HAP-1 (cell line): ENCODE results near the gene SUGP1.

Experiments
- DNase-seq, 2 experiments: peaks; one replicate each; pipeline ENCODE4 v3.0.0-alpha.2; 2016 to 2020; ENCODE audit warnings: low spot score in 2 of 2
- H3K27me3 ChIP-seq: fragments of 250-450 bp; sonication (Bioruptor Pico); 2 replicates; pipeline ENCODE4 v1.5.1; 2020; ENCODE audit warnings: low read depth, mild to moderate bottlenecking, moderate library complexity
- H3K36me3 ChIP-seq: fragments of 250-450 bp; sonication (Bioruptor Pico); replicated peaks from 2 replicates; pipeline ENCODE4 v1.5.1; 2020; ENCODE audit warnings: mild to moderate bottlenecking
- H3K4me1 ChIP-seq: fragments of 250-450 bp; sonication (Bioruptor Pico); 2 replicates; pipeline ENCODE4 v1.5.1; 2020; ENCODE audit warnings: mild to moderate bottlenecking
- H3K4me3 ChIP-seq: fragments of 250-450 bp; sonication (Bioruptor Pico); 2 replicates; pipeline ENCODE4 v1.5.1; 2020; ENCODE audit warnings: mild to moderate bottlenecking, moderate library complexity
- H3K9me3 ChIP-seq: fragments of 250-450 bp; sonication (Bioruptor Pico); 2 replicates; pipeline ENCODE4 v1.5.1; 2020; ENCODE audit warnings: mild to moderate bottlenecking, moderate library complexity
- in situ Hi-C: fragments of 300-500 bp; cut with MboI; formaldehyde crosslinking; loops from 3 replicates; pipeline ENCODE4 v1.14.3; 2020; ENCODE audit warnings: low sequenced_read_pairs, inconsistent platforms, mixed read lengths

The SUGP1 gene

DNA sequence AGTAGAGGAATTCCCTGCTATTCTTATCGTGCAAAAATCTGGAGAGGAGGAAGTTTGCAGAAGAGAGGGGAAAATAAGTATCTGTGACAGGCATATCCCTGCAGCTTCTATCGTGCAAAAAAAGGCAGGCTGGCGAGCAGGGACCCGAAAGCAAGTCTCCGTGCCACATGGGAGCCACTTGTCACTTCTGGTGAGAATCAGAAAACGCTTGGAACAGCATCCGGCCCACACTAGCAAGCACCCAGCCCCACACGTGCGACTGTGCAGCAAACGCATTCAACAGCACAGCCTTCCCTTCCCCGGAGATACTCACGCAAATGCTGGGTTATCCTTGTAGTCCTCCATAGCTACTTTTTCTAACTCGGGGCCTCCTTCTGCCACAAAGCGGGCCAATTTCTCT is 16.9 kb downstream of the SUGP1 start:
- in situ Hi-C loops: no loop called here
- no peaks in the 10 kb centered on the region for H3K4me1 ChIP-seq
- H3K27me3 ChIP-seq: no peaks in the 10 kb centered on the region
- no peak overlapping the region for H3K4me3 ChIP-seq
- H3K36me3 ChIP-seq: peaks cover 58% of the 10 kb centered on the region
- no peak for DNase-seq
- H3K9me3 ChIP-seq: no peaks in the 10 kb centered on the region

DNA sequence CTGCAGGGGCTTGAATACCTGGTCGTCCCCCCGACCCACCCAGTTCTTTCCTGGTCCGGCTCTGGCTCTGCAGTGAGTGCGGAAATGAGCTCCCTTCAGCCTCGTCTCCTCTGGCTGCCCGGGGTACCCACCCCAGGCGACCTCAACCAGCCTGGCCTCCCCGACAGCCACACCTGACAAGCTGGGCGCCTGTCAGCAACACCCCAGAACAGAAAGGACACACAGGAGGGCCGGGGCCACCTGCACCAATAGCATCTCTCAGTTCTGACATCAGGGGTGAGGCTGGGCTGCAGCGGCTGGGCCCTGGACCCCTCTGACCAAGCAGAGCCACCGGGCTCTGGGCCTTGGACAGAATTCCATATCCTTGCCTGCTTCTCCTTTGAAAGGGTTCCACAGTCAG is 19.7 kb downstream of the SUGP1 start:
- Histone ChIP-seq H3K4me1 (no peaks in the 10 kb centered on the region), H3K4me3 (no peak overlapping the region), H3K36me3 (peaks cover 48% of the 10 kb centered on the region), H3K9me3 (no peaks in the 10 kb centered on the region), H3K27me3 (no peaks in the 10 kb centered on the region)
- in situ Hi-C loops: no loop called here
- no peak for DNase-seq

DNA sequence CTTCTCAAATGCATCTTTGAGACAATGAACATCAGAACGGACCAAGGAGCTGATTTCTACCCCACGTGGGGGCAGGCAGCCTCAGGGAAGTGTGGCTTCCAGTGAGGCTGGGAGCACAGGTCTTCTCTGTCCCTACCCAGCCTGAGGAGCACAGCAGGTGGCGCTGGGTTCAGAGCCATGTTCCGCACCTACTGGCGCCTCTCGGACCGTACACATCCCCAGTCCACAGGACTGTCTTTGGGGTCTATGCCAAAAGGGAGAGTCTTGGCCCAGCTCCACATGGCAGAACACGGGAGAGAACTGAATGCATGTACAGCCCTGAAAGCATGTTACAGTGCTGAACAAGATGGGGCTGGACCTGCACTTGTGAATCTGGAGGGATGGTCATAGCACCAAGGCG is 22.6 kb downstream of the SUGP1 start:
- H3K4me3 ChIP-seq: no peak overlapping the region
- peaks cover 3% of the 10 kb centered on the region; the same call in 1 of the 2 replicates for H3K9me3 ChIP-seq
- no peak for DNase-seq
- H3K4me1 ChIP-seq: no peaks in the 10 kb centered on the region
- in situ Hi-C loops: no loop called here
- no peaks in the 10 kb centered on the region for H3K27me3 ChIP-seq
- H3K36me3 ChIP-seq: peaks cover 44% of the 10 kb centered on the region

DNA sequence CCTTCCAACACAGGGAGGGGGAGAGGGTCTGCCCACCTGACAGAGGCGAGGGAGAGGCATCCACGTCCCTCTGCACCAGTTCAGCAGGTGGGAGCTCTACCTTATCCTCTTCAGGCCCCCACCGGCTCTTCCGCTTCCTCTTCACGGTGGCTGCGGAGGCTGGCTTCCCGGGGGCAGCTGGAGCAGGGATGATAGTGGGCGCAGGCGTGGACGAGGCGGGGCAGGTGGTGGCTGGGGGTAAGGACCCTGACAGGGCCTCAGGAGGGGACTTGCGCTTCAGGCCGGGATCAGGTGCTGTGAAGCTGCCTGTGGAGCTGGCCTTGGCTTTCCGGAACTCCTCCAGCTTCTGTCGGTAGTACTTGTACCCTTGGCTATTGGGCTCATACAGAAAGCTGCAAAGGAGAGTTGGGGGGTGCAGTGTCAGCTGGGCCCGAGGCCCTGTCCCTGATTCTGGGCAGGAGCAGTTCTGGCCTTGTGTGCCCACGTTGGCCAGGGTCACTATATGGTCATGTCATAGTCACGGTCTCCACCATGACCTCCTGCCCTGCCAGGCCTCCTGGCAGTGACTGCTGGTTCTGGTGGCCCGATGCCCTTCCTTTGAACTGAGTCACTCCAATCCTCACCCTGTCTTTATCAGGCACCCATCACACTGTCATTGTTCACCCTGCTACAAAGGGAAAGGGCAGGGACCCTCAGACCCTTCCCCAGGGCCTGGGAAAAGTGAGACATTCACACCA is 23.2 kb downstream of the SUGP1 start:
- H3K36me3 ChIP-seq: peaks cover 48% of the 10 kb centered on the region

DNA sequence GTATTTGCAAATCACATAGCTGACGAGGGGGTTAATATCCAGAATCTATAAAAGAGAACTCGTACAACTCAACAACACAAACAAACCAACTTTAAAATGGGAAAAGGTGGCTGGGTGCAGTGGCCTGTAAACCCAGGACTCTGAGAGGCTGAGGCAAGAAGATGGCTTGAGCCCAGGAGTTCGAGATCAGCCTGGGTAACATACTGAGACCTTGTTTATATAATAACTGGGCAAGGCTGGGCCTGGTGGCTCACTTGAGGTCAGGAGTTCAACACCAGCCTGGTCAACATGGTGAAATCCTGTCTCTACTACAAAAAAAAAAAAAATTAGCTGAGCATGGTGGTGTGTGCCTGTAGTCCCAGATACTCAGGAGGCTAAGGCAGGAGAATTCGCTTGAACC is 25.4 kb downstream of the SUGP1 start:
- no peak overlapping the region for H3K4me3 ChIP-seq
- in situ Hi-C loops: no loop called here
- no peak for DNase-seq
- H3K9me3 ChIP-seq: peaks cover 3% of the 10 kb centered on the region; the same call in 1 of the 2 replicates
- no peaks in the 10 kb centered on the region for H3K27me3 ChIP-seq
- H3K36me3 ChIP-seq: peaks cover 37% of the 10 kb centered on the region
- H3K4me1 ChIP-seq: no peaks in the 10 kb centered on the region

More for the DNA sequence above, 23.2 kb downstream of the SUGP1 start:
- Histone ChIP-seq H3K9me3 (peaks cover 3% of the 10 kb centered on the region; the same call in 1 of the 2 replicates), H3K4me1 (no peaks in the 10 kb centered on the region), H3K27me3 (no peaks in the 10 kb centered on the region), H3K4me3 (no peak overlapping the region)
- in situ Hi-C loops: no loop called here
- DNase-seq: no peak

DNA sequence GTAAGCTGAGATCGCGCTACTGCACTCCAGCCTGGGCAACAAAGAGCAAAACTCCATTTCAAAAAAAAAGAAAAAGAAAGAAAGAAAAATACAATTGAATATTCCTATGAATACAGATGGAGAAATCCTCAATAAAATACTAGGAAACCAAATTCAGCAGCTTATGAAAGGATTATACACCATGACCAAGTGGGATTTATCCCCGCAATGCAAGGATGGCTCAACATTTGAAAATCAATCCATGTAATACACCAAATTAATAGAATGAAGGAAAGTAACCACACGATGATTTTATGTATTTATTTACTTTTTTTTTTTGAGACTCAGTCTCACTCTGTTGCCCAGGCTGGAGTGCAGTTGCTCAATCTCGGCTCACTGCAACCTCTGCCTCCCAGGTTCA is 27.7 kb downstream of the SUGP1 start:
- Histone ChIP-seq H3K4me3 (no peak overlapping the region), H3K36me3 (peaks cover 47% of the 10 kb centered on the region), H3K27me3 (no peaks in the 10 kb centered on the region), H3K4me1 (no peaks in the 10 kb centered on the region), H3K9me3 (peaks cover 3% of the 10 kb centered on the region; the same call in 1 of the 2 replicates)
- in situ Hi-C loops: no loop called here
- no peak for DNase-seq

DNA sequence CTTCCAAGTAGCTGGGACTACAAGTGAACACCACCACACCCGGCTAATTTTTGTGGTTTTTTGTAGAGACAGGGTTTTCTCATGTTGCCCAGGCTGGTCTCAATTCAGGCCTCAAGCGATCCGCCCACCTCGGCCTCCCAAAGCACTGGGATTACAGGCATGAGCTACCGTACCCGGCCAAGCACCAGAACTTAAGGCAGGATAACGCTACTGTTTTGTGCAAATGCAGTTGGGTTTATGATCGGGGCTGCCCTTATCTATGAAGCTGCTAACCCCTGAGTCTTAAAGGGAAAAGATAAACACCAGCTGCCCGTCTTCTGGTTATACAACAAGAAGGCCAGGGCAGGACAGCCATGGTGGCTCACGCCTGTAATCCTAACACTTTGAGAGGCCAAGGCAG is 34.6 kb downstream of the SUGP1 start:
- Histone ChIP-seq H3K4me1 (no peaks in the 10 kb centered on the region), H3K27me3 (no peaks in the 10 kb centered on the region), H3K4me3 (no peak overlapping the region), H3K9me3 (no peaks in the 10 kb centered on the region), H3K36me3 (peaks cover 40% of the 10 kb centered on the region)
- in situ Hi-C loops: no loop called here
- no peak for DNase-seq

DNA sequence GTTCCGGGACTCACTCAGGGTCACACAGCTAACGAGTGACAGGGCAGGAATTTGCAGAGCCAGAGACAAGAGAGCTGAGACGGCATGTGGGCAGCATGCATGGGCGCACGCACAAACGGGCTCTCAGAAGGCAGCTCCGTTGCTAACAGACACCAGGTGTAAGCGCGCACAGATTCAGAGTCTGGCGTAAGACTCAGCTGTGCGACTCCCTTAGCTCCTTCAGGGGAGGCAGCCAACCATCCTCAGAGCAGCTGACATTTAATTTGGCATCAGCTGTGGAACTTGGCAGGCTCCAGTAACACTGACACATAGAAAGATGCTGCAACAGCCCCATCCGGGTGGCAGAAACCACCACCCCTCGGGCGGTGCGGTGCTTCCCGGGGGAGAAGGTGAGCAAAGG is 39.7 kb downstream of the SUGP1 start:
- Histone ChIP-seq H3K36me3 (peaks cover 50% of the 10 kb centered on the region), H3K4me1 (no peaks in the 10 kb centered on the region), H3K9me3 (no peaks in the 10 kb centered on the region), H3K4me3 (no peak overlapping the region), H3K27me3 (no peaks in the 10 kb centered on the region)
- in situ Hi-C loops: no loop called here
- DNase-seq: no peak

DNA sequence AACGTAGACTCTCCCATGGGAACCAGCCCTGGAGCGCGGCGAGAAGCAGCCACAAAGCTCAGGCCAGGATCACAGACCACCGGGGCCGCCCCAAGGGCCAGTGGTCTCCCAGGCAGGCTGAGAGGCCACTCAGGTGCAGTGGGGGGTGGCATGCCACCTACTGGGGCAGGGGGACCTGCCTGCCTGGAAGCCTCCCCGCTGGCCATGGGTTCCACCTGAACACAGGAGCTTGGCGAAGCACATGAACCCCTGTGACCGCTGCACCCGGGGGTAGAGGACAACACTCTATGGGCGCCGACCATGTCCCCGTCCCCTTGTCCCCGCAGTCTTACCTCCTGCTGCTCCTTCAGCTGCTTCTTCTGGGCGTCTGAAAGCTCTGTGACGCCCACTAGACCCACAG is 40.5 kb downstream of the SUGP1 start:
- no peak for DNase-seq
- Histone ChIP-seq H3K4me1 (no peaks in the 10 kb centered on the region), H3K9me3 (no peaks in the 10 kb centered on the region), H3K27me3 (no peaks in the 10 kb centered on the region), H3K36me3 (peaks cover 45% of the 10 kb centered on the region), H3K4me3 (no peak overlapping the region)
- in situ Hi-C loops: no loop called here

DNA sequence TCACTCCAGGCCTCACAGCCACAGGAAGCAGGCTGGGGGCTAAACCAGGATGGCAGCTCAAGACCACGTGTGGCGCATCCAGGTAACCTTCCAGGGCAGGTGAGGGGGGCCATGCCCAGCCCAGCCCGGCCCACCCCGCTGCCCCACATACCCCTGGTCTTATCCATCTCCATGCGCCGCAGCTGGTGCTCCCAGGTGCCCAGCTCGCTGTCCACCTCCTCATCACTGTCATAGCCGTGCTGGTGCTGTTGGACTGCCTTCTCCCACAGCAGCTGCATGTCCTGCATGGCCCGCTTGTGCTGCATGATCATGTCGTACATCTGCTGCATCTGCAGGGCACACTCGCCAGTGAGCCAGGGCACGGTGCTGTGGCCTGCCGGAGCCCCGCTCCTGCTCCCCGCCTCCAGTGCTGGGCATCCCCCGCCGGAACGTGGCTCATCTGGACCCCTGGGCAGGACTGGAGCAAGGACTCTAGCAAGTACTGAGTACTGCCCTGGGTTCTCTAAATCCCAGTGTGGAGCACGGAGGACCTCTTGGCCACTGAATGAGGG is 41.2 kb downstream of the SUGP1 start:
- H3K27me3 ChIP-seq: no peaks in the 10 kb centered on the region
- in situ Hi-C loops: no loop called here
- DNase-seq: no peak
- H3K36me3 ChIP-seq: peaks cover 42% of the 10 kb centered on the region
- H3K9me3 ChIP-seq: no peaks in the 10 kb centered on the region
- H3K4me1 ChIP-seq: no peaks in the 10 kb centered on the region
- H3K4me3 ChIP-seq: no peak overlapping the region

DNA sequence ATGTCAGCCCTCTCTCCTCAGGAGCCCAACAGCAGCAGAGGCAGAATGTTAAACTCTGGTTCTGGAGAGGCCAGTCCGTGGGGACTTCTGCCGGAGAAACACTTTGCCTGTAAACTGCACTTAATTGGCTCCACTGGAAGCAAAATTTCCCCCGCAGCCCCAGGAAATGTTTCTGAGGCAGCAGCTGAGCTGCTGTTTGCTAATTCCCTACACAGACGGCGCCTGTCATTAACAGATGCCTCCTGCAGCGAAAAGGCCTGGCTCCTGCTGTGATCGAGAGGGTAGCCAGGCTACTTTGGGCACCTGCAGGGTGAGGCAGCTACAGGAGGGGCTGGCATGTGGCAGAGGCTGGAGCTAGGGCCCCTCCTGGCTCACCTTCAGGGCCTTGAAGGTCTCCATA is 42.0 kb downstream of the SUGP1 start:
- H3K27me3 ChIP-seq: no peaks in the 10 kb centered on the region
- H3K36me3 ChIP-seq: peaks cover 36% of the 10 kb centered on the region

DNA sequence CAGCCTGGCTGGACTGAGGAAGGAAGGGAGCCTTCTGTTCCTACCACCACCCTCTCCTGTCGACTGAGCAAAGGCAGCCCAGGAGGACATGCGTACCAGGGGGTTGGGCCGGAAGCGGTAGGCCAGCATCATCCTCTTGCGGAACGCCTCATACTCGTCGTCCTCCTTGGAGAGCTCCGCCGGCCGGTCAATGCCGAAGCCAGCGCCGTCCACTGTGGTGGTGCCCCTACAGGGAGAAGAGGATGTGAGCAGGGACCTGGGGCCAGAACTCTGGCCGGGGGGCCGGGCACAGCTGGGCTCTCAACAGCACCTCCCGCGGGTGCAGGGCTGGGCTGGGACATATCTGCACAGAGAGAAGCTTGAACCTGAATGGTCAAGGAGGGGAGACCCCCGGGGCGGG is 43.5 kb downstream of the SUGP1 start:
- Histone ChIP-seq H3K4me3 (no peak overlapping the region), H3K36me3 (peaks cover 33% of the 10 kb centered on the region), H3K4me1 (no peaks in the 10 kb centered on the region), H3K27me3 (no peaks in the 10 kb centered on the region), H3K9me3 (no peaks in the 10 kb centered on the region)
- in situ Hi-C loops: no loop called here
- no peak for DNase-seq

More for the DNA sequence above, 42.0 kb downstream of the SUGP1 start:
- no peak for DNase-seq
- no peaks in the 10 kb centered on the region for H3K4me1 ChIP-seq
- in situ Hi-C loops: no loop called here
- no peak overlapping the region for H3K4me3 ChIP-seq
- no peaks in the 10 kb centered on the region for H3K9me3 ChIP-seq

DNA sequence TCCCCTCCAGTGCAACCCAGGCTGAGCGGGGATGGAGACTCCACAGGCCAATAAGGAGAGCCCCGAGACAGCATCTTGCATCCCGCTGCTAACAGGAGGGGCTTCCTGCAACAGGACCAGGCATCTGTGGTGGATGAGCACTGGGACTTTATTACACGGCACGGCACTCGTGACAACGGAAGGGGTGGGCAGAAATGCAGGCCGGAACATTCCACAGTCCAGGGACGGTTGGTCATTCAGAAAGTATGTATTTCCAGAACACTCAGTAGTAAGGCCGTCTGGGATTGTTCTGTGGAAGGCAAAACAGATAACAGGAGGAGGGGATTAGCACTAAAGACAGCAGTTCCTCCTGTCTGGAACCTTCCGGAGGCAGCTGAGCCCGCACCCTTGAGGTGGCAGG is 43.9 kb downstream of the SUGP1 start:
- in situ Hi-C loops: no loop called here
- H3K4me1 ChIP-seq: no peaks in the 10 kb centered on the region
- H3K4me3 ChIP-seq: no peak overlapping the region
- H3K27me3 ChIP-seq: no peaks in the 10 kb centered on the region
- DNase-seq: no peak
- no peaks in the 10 kb centered on the region for H3K9me3 ChIP-seq
- peaks cover 33% of the 10 kb centered on the region for H3K36me3 ChIP-seq

DNA sequence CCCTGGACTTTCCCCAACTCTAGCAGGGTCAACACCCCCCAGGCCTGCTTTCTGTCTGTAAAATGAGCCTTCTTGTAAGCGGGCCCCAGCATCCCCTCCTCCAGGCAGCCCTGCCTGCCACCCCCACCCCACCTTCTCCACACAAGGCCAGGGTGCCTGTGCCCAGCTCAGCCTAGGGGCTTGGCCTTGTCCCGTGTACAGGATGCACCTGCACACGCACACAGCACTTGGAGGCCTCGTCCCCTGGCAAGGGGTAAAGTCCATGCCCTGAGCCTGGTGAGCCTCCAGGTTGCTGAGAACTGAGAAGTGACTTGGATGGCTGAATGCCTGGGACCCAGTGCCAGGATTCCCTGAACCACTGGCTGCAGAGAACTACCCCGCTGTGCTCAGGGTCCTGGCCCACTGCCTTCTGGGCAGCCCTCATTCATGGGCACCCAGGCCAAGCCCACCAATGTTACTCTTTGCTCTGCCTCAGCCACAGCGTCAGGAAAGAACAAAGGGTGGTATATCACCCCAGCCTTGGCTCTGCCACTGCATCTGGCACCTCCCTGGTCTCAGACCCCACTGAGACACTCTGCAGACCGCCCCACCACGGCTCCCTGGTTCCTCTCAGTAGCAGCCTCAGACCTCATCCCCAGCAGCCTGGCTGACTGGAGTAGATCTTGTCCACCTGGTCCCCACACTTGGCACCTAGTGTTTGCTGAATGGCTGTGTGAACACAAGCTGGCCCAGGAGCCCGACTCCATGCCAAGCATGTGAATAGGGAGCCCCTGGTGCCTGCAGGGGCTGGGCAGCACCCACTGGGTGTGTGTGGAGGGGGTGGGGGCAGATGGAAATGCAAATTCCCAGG is 45.4 kb downstream of the SUGP1 start:
- no peaks in the 10 kb centered on the region for H3K9me3 ChIP-seq
- H3K36me3 ChIP-seq: peaks cover 33% of the 10 kb centered on the region
- H3K27me3 ChIP-seq: no peaks in the 10 kb centered on the region
- in situ Hi-C loops: no loop called here
- H3K4me1 ChIP-seq: no peaks in the 10 kb centered on the region
- no peak overlapping the region for H3K4me3 ChIP-seq
- DNase-seq: no peak
